DMS 273 treated with DMSO at 0.1 percent for 48 hours (cell line): ENCODE results near the gene UBE2L5.
"Not testable (repeated sequence)": the region's sequence is repeated elsewhere in the genome, so short reads cannot be mapped to it uniquely, and the experiment has no call there.

Source experiments
- DNase-seq: peaks from one replicate; lab custom pipeline; 2025; lab: John Stamatoyannopoulos, UW

Gene UBE2L5

GRCh38 chr13:30440910-30441703 is 18.8 kb downstream of the UBE2L5 start:
- DNase-seq: no peak

GRCh38 chr13:30442926-30443325 is 20.6 kb downstream of the UBE2L5 start:
- DNase-seq: no peak

GRCh38 chr13:30443491-30443890 is 21.2 kb downstream of the UBE2L5 start:
- not testable (repeated sequence) for DNase-seq

- DNase-seq: no peak
Measured at GRCh38 chr13:30443957-30444404, 21.7 kb downstream of the UBE2L5 start.

- no peak for DNase-seq
Measured at GRCh38 chr13:30446126-30446500, 23.8 kb downstream of the UBE2L5 start.

- DNase-seq: no peak
Measured at GRCh38 chr13:30448441-30448840, 26.1 kb downstream of the UBE2L5 start.

GRCh38 chr13:30450066-30450465 is 27.8 kb downstream of the UBE2L5 start:
- DNase-seq: no peak

- DNase-seq: not testable (repeated sequence)
Measured at GRCh38 chr13:30451476-30451875, 29.2 kb downstream of the UBE2L5 start.

GRCh38 chr13:30453727-30454126 is 31.4 kb downstream of the UBE2L5 start:
- DNase-seq: no peak

GRCh38 chr13:30454991-30455390 is 32.7 kb downstream of the UBE2L5 start:
- DNase-seq: no peak

- DNase-seq: no peak
Measured at GRCh38 chr13:30456290-30456689, 34.0 kb downstream of the UBE2L5 start.

- no peak for DNase-seq
Measured at GRCh38 chr13:30457306-30457891, 35.1 kb downstream of the UBE2L5 start.

GRCh38 chr13:30461279-30462066 is 39.2 kb downstream of the UBE2L5 start:
- not testable (repeated sequence) for DNase-seq

- DNase-seq: no peak
Measured at GRCh38 chr13:30463787-30464495, 41.6 kb downstream of the UBE2L5 start.

- peak; percentile 42 for DNase-seq
Measured at GRCh38 chr13:30464496-30465342, 42.4 kb downstream of the UBE2L5 start.

GRCh38 chr13:30465343-30465592 is 43.0 kb downstream of the UBE2L5 start:
- no peak for DNase-seq

- DNase-seq: peak; percentile 95
Measured at GRCh38 chr13:30465593-30466357, 43.5 kb downstream of the UBE2L5 start, which contains the start of gene HMGB1. TSS of gene HMGB1 (minus strand) at chr13:30465936. CDS start at chr13:30463680, 2,256 bp downstream.

- no peak for DNase-seq
Measured at GRCh38 chr13:30466358-30466714, 44.0 kb downstream of the UBE2L5 start.

- DNase-seq: no peak
Measured at GRCh38 chr13:30466841-30467252, 44.6 kb downstream of the UBE2L5 start.

- no peak for DNase-seq
Measured at GRCh38 chr13:30473675-30474074, 51.4 kb downstream of the UBE2L5 start.
